ENCODE data around the gene SLC25A22. TPM values are rescaled to one million over a fixed set of nuclear protein-coding genes. Genes with fewer than 3 reads are reported as not detected.

SLC25A22 gene
- total RNA-seq, 1 experiment from 2014 or later, result 24.6 TPM

DNA sequence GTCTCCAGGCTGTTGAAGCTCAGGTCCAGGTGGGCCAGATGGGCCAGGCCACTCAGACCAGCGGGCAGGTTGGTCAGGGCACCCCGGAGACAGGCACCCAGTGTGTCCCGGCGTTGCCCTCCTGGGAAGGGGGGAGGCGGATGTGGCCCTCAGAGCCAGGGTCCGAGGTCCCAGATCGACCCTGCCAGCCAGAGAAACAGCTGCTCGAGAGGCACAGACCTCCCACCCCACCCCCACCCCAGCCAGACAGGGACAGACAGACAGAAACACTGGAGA is 5.3 kb upstream of the SLC25A22 start:
- BruUV-seq (replicated peaks), result no TSS peak
- no peak overlapping the region for H3K4me2 ChIP-seq
- POLR2A ChIA-PET (ENCODE audit: unreplicated experiment), result no interaction called here
- intact Hi-C loops (cut with micrococcal nuclease; ENCODE audit: unreplicated experiment), result no loop called here
- H3K9me2 ChIP-seq (ENCODE audit: insufficient read depth), result no peaks in the 10 kb centered on the region
- no peaks in the 10 kb centered on the region for H3K36me3 ChIP-seq (ENCODE audit: low read depth)
- no peaks in the 10 kb centered on the region for H3K4me1 ChIP-seq (replicated peaks; ENCODE audit: insufficient read depth)
- TF ChIP-seq, protein P1, sequence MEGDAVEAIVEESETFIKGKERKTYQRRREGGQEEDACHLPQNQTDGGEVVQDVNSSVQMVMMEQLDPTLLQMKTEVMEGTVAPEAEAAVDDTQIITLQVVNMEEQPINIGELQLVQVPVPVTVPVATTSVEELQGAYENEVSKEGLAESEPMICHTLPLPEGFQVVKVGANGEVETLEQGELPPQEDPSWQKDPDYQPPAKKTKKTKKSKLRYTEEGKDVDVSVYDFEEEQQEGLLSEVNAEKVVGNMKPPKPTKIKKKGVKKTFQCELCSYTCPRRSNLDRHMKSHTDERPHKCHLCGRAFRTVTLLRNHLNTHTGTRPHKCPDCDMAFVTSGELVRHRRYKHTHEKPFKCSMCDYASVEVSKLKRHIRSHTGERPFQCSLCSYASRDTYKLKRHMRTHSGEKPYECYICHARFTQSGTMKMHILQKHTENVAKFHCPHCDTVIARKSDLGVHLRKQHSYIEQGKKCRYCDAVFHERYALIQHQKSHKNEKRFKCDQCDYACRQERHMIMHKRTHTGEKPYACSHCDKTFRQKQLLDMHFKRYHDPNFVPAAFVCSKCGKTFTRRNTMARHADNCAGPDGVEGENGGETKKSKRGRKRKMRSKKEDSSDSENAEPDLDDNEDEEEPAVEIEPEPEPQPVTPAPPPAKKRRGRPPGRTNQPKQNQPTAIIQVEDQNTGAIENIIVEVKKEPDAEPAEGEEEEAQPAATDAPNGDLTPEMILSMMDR (conservative IDR thresholded peaks at IDR 0.05), result no peak
- TF ChIP-seq EZH2 (IDR thresholded peaks at IDR 0.05; ENCODE audit: low read depth), result no peak
- CTCF ChIA-PET, result no interaction called here
- no peaks in the 10 kb centered on the region for H3K9me3 ChIP-seq (ENCODE audit: insufficient read depth, low read depth)
- no peak overlapping the region for H3K4me3 ChIP-seq
- H3F3A ChIP-seq (ENCODE audit: insufficient read depth, low read depth), result 0 out of 2 replicates have a peak, but pooled peaks cover under 1% of the 10 kb centered on the region
- peaks cover 4% of the 10 kb centered on the region; the same call in 1 of the 2 replicates for H3K79me2 ChIP-seq (ENCODE audit: low read depth)
- no peaks in the 10 kb centered on the region for H4K20me1 ChIP-seq (ENCODE audit: insufficient read depth)
- no peak overlapping the region for H2AFZ ChIP-seq
- no peak for DNase-seq
- no peaks in the 10 kb centered on the region for H3K27me3 ChIP-seq (ENCODE audit: insufficient read depth, low read depth)
- no peak overlapping the region for H3K27ac ChIP-seq

DNA sequence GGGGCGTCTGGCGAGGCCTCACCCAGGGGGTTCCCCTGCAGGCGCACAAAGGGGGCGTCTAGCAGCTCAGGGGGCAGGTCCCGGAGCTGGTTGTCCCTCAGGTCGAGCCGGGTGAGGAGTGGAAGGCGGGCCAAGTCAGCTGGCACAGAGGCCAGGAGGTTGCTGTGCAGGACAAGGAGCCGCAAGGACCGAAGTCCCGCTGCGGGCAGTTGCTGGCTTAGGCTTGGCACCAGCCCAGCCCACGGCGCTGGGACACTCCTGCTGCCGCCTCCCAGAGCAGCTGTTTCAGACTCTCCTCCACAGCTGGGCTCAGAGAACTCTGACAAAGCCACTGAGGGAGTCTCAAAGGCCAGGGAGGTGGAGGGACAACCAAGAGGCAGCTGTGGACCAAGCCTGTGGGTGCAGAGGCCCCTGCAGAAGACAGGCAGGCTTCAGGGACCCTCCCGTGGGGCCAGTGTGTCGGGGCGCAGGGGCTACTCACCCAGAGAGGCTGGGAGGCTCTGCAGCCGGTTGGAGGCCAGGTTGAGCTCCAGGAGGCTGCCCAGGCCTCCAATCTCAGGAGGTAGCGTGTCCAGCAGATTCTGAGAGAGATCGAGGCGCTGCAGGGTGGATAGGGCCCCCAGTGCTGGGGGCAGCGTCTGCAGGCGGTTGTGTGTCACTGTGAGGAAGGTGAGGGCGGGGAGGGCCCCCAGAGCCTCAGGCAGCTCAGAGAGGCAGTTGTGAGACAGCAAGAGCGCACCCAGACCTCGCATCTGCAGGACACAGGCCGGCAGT is 4.8 kb upstream of the SLC25A22 start:
- Histone ChIP-seq H3K9me3 (ENCODE audit: insufficient read depth, low read depth) (no peaks in the 10 kb centered on the region), H3F3A (ENCODE audit: insufficient read depth, low read depth) (no peaks in the 10 kb centered on the region), H3K79me2 (ENCODE audit: low read depth) (no peaks in the 10 kb centered on the region; the same call in 1 of the 2 replicates), H3K4me3 (no peak overlapping the region), H3K36me3 (ENCODE audit: low read depth) (no peaks in the 10 kb centered on the region), H3K27ac (no peak overlapping the region), H2AFZ (no peak overlapping the region), H3K9me2 (ENCODE audit: insufficient read depth) (no peaks in the 10 kb centered on the region), H3K4me2 (no peak overlapping the region), H3K4me1 (replicated peaks; ENCODE audit: insufficient read depth) (no peaks in the 10 kb centered on the region), H3K27me3 (ENCODE audit: insufficient read depth, low read depth) (no peaks in the 10 kb centered on the region), H4K20me1 (ENCODE audit: insufficient read depth) (no peaks in the 10 kb centered on the region)
- intact Hi-C loops (cut with micrococcal nuclease; ENCODE audit: unreplicated experiment), result no loop called here
- no TSS peak for BruUV-seq (replicated peaks)
- POLR2A ChIA-PET (ENCODE audit: unreplicated experiment), result no interaction called here
- TF ChIP-seq, protein P1 (conservative IDR thresholded peaks at IDR 0.05), result no peak
- no peak for TF ChIP-seq EZH2 (IDR thresholded peaks at IDR 0.05; ENCODE audit: low read depth)
- DNase-seq, result peak in 1 of 2 experiments; percentile 27
- CTCF ChIA-PET, result no interaction called here

DNA sequence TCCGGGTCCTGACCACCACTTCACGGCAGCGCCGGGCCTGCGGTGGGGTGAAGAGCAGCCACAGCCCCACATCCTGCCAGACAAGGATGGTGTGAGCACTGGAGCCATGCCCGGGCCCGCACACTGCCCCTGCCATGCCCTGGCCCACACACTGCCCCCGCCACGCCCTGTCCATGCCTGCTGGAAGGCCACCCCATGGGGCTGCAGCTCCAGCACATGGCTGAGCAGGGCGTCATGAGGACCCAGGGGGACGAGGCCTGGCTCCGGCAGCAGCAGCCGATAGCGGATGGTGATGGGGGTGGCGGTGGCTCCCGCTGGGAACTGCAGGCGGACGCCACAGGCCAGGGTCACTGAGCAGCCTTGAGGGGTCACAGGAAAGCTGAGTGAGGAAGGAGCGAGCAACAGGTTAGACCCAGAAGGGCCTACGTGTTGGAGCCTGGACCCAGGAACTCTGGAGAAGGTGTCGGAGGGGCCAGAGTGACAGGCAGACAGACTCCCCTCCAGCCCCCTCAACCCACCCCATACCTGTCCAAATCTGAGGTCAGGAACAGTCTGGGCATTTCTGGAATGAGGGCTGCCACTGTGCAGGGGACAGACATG is 4.0 kb upstream of the SLC25A22 start:
- Histone ChIP-seq H3K9me2 (ENCODE audit: insufficient read depth) (no peaks in the 10 kb centered on the region), H3K36me3 (ENCODE audit: low read depth) (no peaks in the 10 kb centered on the region), H3F3A (ENCODE audit: insufficient read depth, low read depth) (no peaks in the 10 kb centered on the region), H3K27me3 (ENCODE audit: insufficient read depth, low read depth) (no peaks in the 10 kb centered on the region), H2AFZ (no peak overlapping the region), H3K4me1 (replicated peaks; ENCODE audit: insufficient read depth) (peaks cover under 1% of the 10 kb centered on the region; the same call in 1 of the 2 replicates), H3K79me2 (ENCODE audit: low read depth) (no peaks in the 10 kb centered on the region), H3K9me3 (ENCODE audit: insufficient read depth, low read depth) (no peaks in the 10 kb centered on the region), H4K20me1 (ENCODE audit: insufficient read depth) (no peaks in the 10 kb centered on the region), H3K4me2 (no peak overlapping the region), H3K4me3 (no peak overlapping the region), H3K27ac (no peak overlapping the region)
- POLR2A ChIA-PET (ENCODE audit: unreplicated experiment), result no interaction called here
- BruUV-seq (replicated peaks), result no TSS peak
- intact Hi-C loops (cut with micrococcal nuclease; ENCODE audit: unreplicated experiment), result no loop called here
- DNase-seq, result no peak
- CTCF ChIA-PET, result no interaction called here
- TF ChIP-seq, protein P1 (conservative IDR thresholded peaks at IDR 0.05), result no peak
- TF ChIP-seq EZH2 (IDR thresholded peaks at IDR 0.05; ENCODE audit: low read depth), result no peak
